ENCODE results near the gene CT45A1.
"Not testable (repeated sequence)": the region's sequence is repeated elsewhere in the genome, so short reads cannot be mapped to it uniquely, and the experiment has no call there.

Gene CT45A1
- total RNA-seq = 0 to 0.11 (median 0) reads per million in 17 experiments

GRCh38 chrX:135713183-135713689, at the start of gene CT45A1:
Gene CT45A1 (plus strand): TSS chrX:135713639. CDS start chrX:135718941, 5,302 bp downstream.
- peak in 3 of 4 experiments; percentile 4 to 23 (median 14) for DNase-seq

DNA sequence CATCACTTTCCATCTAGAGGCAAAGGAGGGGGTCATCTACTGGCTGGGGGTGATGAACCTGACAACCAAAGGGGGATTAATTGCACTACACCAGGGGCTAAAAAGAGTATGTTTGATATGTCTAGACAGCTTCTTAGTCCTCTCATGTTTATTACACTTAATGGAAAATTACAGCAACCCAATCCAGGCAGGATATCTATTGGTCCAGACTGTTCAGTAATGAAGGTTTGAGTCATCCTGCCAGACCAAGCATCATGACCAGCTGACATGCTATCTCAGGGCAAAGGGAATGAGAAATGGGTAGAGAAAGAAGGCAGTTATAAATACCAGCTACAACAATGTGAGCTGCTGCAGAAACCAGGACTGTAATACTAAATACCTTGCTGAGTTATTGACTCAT, 40.5 kb upstream of the CT45A1 start:
- DNase-seq = not testable (repeated sequence)

DNA sequence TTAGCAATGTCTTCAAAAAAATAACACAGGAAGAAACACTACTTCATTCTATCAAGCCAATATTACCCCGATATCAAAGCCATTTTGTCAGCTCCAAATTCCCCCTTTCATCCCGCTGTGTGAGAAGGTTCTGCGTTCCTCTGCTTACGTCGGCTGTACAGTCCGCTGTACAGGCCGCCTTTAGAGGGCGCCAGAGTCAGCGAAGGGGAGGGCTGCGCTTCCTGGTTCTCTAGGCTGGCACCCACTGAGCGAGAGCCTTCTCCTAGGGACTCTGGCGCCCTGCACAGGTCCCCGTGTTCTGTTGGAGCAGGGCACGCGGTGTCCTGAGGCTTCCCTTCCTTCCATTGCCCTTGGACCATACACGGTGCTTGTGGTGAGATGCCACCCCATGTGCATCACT, 25.3 kb upstream of the CT45A1 start:
- peak in 3 of 4 experiments; percentile 13 to 22 (median 15) for DNase-seq

GRCh38 chrX:135695471-135695870, 18.0 kb upstream of the CT45A1 start:
- DNase-seq = no peak

GRCh38 chrX:135697601-135698000, 15.8 kb upstream of the CT45A1 start:
- no peak for DNase-seq

- no peak for DNase-seq
Observed at GRCh38 chrX:135698924-135699323, 14.5 kb upstream of the CT45A1 start.

DNA sequence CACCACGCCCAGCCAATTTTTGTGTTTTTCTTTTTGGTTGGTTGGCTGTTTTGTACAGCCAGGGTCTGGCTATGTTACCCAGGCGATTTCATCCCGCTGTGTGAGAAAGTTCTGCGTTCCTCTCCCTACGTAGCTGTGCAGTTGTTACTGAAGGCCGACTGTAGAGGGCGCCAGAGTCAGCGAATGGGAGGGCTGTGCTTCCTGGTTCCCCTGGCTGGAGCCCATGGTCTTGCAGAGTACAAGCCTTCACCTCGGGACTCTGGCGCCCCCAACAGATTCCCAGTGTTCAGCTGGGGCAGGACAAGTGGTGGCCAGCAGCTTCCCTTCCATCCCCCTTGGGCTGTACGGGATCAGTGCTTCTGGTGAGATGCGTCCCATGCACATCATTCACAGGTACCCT, 5.6 kb upstream of the CT45A1 start:
- peak; percentile 68 to 70 (median 68) for DNase-seq

- DNase-seq = no peak
Observed at GRCh38 chrX:135713795-135714194, 356 bp downstream of the CT45A1 start.

DNA sequence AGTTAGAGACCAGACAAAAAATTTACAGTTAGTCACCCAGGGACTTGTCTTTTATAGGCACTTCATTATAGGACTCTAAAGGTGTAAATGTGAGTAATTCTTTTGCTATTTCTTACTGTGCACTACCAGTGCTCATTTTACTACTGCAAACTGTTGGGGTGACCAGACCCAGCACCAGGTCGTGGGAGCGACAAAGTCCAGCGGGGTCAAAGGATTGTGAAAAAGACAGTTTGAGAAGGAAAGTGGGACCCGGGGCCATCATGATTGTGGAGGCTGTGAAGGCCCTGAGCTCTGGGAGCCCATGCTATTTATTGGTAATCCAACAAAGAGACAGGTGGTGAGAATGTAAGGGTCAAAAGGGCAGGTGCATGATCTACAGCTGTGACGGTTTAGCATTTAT, 21.2 kb downstream of the CT45A1 start:
- not testable (repeated sequence) for DNase-seq

DNA sequence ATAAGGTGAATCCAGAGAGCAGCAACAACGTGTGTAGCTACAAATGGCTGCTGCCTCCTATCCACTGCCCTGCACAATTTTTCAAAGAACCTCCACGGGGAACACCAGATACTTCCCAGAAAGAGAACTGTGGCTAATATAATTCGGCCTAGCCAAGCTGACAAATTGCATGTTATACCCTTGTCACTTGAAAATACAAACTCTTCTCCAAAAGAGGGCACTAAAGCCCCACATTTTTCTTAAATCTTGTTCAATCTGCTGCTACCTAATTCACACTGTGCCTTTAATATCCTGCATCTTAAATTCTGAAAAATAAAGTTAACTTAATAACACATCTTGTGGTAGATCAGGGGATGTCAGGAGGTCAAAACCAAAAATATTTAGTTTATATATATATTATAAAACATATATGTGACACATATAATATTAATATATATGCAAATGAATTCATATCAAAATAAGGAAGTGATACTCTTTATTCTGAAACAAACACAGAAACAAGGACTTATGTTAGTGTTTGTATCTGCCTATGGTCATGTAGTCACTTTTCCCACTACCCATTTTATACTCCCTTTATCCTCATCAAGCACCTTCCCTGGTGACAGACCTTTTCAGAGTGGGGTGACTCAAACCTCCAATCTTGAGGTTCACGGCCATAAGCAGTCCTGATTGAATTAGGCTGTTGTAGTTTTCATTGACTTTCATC, 24.1 kb downstream of the CT45A1 start:
- peak in 2 of 4 experiments; percentile 1 to 15 for DNase-seq

- DNase-seq = peak; percentile 68 to 79 (median 73)
Observed at GRCh38 chrX:135740681-135741149, 27.3 kb downstream of the CT45A1 start.

DNA sequence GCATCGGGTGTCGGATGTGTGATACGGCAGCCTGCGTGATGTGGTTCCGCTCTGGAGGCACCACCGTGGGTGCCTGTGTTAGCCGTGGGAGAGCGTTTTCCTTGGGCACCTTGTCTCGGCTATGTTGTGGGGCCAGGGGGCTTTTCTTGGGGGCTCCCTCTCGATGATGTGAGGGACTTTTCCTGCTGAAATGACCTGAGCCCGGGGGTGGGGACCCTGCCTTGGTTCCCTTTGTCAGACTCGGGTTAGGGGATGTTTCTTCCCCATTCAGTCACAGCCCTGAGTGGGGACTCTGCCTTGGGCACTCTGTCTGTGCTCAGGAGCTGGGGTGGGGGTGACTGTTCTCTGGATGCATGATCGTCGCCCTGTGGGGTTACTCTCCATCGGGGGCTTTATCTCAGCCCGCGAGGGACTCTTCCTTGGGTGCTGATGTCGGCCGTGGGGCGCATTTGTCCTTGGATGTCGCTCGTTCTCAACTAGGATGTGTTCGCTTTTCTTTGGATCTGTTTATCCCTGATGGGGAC, 27.8 kb downstream of the CT45A1 start:
- no peak for DNase-seq

DNA sequence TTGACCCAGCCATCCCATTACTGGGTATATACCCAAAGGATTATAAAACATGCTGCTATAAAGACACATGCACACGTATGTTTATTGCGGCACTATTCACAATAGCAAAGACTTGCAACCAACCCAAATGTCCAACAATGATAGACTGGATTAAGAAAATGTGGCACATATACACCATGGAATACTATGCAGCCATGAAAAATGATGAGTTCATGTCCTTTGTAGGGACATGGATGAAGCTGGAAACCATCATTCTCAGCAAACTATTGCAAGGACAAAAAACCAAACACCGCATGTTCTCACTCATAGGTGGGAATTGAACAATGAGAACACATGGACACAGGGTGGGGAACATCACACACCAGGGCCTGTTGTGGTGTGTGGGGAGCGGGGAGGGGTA, 31.3 kb downstream of the CT45A1 start:
- not testable (repeated sequence) for DNase-seq

- not testable (repeated sequence) for DNase-seq
Observed at GRCh38 chrX:135768091-135768490, 54.7 kb downstream of the CT45A1 start, which contains the start of gene CT45A3. Gene CT45A3 (minus strand): TSS chrX:135768191. CDS start chrX:135764444, 3,747 bp downstream.
